ENCODE measurements around the gene ARL5C.
"Not testable (repeated sequence)": the region's sequence is repeated elsewhere in the genome, so short reads cannot be mapped to it uniquely, and the experiment has no call there.

Gene ARL5C

DNA sequence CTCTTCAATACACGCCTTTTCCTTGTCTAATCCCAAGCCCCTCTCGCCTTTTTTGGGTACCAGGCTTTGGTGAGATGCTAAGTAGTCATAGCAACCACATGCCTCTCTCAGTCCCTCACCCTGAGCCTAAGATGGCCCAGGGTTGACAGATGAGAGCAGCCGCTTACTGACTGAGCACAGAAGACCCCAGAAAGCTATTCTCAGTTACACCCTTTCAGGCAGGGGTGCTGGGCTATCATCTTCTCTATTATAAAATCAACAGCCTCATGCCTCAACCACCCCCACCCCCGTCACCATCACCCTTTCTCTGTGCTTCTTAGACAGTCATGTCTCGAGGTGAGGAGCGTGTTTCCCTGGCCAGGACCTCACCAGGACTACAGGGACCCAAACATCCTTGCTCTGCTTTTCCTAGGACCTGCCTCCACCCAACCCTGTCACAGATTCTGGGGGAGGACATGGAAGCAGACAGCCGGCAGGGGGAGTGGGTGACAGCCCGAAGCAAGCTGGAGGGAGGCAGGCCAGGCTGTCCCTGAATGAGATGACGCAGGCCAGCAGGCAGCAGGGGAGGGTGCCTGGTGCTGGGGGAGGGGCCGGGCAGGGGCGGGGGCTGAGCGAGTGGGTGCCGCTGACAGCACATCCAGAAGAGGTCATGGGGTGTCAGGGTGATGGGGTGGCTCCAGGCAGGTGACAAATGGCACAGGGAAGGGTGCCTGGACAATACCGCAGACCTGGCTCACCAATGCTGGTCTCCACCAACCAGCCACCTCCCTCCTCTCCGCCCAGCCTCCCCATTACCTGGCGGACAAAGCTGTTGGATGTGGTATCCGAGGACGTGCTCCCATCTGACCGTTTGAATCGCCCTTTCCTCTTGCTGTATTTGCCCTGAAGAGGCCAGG, 28.4 kb upstream of the ARL5C start:
- no peak for DNase-seq

DNA sequence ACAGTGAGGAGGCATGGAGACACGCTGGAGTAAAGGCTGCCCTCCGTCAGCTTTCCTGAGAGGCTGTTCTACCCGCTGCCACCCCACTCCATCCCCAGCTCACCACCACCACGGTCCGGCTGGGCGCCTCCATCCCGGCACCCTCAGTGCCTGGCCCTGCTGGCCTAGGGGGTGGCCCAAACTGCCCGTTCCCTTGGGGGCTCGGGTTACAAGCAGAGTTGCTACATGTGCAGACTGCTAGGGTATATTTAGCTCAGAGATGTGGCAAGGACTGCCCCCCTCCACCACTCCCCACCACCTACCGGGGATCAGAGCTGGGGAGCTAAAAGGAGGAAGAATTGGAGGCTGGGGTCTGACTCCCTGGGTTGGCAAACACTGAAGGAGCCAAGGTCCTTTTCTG, 27.4 kb upstream of the ARL5C start:
- no peak for DNase-seq

- no peak for DNase-seq
Observed at GRCh38 chr17:39192901-39193300, 26.9 kb upstream of the ARL5C start.

DNA sequence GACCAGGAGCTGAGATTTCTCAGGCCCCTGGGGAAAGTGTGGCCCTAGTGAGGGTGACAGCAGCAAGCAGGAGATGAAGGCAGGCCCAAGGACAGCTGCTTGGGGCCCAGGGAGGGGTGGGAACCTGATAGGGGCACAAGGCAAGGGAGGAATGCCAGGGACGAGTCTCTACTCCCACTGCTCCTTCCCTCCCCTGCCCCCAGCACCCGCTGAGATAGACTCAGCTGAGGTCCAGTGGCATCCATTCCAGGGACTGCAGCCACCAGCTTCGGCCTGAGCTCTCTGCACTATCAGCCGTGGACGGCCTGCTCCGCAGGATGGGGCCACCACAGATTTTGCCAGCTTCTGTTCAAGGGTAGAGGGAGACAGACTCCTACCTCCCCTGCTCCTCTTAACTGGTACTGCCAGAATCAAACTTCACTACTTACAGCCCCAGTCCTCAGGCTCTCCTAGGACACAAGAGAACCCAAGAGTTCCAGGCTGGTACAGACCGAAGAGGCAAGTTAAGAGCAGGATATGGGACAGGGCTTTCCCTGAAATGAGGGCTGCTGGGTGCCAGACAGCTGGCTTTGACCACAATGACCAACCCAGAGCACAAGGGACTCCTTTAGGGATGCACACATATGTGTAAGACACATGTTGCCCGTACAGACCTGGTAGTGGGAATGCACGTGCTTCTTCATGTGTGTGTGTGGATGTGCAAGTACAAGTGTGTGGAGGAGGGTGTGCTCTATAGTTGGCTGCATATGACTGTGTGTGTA, 26.0 kb upstream of the ARL5C start:
- no peak for DNase-seq

- no peak for DNase-seq
Observed at GRCh38 chr17:39187152-39187830, 21.3 kb upstream of the ARL5C start.

- DNase-seq, result no peak
Observed at GRCh38 chr17:39186481-39187002, 20.6 kb upstream of the ARL5C start.

- no peak for DNase-seq
Observed at GRCh38 chr17:39183720-39184119, 17.8 kb upstream of the ARL5C start.

GRCh38 chr17:39183045-39183444, 17.1 kb upstream of the ARL5C start:
- no peak for DNase-seq

DNA sequence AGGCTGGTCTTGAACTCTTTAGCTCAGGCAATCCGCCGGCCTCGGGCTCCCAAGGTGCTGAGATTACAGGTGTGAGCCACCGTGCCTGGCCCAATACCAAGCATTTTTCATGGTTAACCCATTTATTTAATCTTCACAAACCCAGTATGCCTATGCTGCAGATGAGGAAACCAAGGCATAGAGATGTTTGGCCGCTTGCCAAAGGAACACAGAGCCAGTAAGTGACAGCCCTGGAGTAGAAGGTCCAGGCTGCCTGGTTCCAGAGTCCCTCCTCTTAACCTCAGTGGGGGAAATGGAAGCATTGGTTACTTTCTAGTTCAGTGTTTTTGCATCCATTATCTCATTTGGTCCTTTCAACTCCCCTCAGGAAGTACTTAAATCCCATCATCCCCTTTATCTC, 15.3 kb upstream of the ARL5C start:
- DNase-seq, result no peak

DNA sequence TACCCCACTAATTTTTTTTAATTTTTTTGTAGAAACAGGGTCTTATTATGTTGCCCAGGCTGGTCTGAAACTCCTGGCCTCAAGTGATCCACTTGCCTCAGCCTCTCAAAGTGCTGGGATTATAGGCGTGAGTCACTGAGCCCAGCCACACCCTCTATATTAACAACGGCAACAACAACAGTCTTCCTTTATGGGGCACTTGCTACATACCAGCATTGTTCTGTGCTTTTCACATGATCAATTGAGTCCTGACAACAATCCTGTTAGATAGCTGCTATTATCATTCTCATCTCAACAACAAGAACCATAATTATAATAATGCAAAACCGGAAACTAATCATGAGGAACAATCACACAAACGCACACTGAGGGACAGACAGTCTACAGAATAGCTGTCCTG, 12.6 kb upstream of the ARL5C start:
- DNase-seq, result no peak

- no peak for DNase-seq
Observed at GRCh38 chr17:39177256-39177655, 11.3 kb upstream of the ARL5C start.

DNA sequence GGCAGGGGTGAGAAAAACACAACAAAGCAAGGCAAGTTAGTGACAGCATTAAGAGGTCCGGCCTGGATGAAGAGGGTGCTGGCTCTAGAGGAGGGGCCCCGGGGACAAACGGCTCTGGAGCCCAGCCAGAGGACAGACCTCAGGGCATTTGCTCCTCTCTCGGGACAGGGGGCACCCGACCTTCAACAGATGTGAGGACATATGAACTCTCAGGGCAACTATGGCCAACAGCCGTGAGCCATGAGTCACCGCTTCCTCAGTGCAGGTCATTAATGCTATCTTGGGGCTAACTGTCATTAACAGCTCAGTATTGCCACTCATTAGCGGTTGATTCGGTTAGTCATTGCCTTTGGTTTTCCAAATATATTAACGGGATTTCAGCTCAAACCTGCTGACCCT, 9.7 kb upstream of the ARL5C start:
- no peak for DNase-seq

GRCh38 chr17:39174920-39175694, 9.1 kb upstream of the ARL5C start:
- peak; percentile 74 to 77 for DNase-seq

DNA sequence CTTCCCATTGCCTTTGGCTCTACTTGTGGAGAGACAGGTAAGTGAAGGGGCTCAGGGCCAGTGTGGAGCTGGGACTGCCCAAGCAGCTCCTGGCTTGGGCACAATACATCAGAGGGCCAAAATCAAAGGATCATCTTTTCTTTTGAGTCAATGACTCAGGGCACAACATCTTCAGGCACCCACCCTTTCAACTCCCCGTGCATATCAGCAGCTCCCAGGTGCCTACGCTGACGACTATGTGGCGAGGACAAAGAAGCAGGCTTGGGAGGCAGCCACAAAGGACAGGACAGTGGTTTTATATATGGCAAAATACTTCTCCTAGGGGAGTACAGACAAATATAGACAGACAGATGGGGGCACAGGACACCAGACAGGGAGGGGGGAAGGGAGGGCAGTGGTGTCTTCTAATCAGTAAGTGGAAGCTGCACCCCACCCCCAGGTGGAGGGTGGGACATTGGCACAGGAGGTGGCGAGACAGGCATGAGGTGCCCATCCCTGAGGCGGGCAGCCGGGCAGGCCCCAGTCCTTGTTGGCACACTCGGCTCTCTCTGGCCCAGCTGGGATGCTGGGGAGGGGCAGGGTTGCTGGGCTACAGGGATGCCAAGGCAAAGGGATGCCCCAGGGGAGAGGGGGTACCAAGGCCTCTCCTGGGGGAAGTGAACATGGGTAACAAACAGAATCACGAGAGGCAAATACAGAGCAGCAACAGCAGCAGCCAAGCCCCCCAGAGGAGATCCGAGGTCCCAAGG, 7.7 kb upstream of the ARL5C start:
- DNase-seq, result no peak

DNA sequence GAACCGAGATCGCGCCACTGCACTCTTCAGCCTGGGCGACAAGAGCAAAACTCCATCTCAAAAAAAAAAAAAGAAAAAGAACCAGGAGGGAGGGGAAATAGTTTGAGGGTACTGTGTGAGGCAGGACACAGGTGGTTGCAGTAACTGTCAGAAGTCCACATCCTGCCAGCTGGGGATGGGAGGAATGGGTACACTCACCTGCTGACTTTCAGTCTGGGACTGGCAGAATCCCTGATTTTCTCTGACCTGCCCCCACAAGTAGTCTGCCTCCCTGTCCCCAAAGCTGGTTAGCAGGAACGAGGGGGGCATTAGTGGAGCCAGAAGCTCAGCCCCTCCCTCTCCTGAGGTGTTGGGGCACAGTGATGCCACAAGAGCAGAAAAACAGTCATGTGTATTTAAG, 7.1 kb upstream of the ARL5C start:
- no peak for DNase-seq

GRCh38 chr17:39171933-39172332, 6.0 kb upstream of the ARL5C start:
- DNase-seq, result no peak

DNA sequence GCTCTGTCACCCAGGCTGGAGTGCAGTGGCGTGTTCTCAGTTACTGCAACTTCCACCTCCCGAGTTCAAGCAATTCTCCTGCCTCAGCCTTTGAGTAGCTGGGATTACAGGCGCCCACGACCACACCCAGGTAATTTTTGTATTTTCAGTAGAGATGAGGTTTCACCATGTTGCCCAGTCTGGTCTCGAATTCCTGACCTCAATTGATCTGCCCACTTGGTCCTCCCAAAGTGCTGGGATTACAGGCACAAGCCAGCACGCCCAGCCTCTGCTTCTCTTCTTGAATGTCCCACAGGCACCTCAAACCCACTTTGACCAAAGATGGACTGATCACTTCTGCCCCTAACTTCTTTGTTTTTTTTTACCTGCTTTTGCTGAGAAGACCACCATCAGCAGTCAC, 4.6 kb upstream of the ARL5C start:
- DNase-seq, result no peak

DNA sequence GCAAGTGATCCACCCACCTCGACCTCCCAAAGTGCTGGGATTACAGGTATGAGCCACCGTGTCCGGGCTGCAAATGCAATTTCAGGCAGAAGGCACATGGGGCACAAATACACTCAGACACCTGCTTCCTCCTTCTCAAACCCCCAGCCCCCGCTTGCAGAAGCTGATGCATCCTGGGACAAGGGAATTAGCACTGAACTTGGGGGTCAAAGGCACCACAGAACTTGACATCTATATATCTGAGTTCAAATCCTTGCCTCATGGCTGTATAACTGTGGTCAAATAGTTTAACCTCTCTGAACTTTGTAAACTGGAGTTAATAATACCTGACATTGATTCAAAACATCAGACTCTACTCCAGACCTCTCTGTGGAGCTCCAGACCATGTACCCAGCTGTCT, 4.1 kb upstream of the ARL5C start:
- no peak for DNase-seq

DNA sequence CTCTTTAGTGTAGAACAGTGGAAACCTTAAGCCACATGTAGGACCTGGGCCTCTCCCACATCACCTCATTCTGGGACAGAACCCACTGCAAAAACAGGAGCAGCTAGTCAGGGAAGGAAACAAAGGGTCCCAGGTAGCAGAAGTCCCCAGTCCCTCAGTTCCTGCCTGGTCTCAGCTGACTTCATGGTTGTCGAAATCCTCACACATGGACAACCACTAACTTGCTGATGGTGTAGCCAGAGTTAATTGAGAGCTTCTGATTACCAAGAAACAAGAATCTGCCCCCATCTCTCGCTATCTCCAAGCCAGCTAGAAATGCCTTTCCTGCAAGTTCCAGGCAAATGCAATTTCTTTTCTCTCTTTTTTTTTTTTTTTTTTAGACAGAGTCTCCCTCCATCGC, 3.6 kb upstream of the ARL5C start:
- DNase-seq, result no peak

DNA sequence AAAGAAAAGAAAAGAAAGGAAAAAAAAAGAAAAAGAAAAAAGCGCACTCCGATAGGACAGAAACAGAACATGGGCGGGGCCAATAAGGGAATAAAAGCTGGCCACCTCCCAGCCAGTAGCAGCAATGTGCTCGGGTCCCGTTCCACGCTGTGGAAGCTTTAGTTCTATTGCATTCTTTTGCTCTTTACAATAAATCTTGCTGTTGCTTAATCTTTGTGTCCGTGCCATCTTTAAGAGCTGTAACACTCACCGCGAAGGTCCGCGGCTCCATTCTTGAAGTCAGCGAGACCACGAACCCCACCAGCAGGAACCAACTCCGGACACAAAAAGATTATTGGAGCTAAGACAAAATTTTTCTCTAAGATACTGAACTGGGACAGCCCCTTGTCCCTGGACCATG, 3.1 kb upstream of the ARL5C start:
- no peak for DNase-seq

DNA sequence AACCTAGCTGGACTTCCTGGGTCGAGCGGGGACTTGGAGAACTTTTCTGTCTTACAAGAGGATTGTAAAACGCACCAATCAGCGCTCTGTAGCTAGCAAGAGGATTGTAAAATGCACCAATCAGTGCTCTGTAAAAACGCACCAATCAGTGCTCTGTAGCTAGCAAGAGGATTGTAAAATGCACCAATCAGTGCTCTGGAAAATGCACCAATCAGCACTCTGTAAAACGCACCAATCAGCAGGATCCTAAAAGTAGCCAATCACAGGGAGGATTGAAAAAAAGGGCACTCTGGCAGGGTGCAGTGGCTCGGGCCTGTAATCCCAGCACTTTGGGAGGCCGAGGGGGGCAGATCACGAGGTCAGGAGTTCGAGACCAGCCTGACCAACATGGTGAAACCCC, 2.5 kb upstream of the ARL5C start:
- not testable (repeated sequence) for DNase-seq

- DNase-seq, result no peak
Observed at GRCh38 chr17:39167476-39167875, 1.5 kb upstream of the ARL5C start.

Measured in activated CD4-positive, alpha-beta T cell treated with anti-CD3 and anti-CD28 coated beads, Interleukin-2, amount 50 U/mL, for 4 hours (primary cell).